ENCODE measurements around the gene RABGAP1L. TPM values are rescaled to one million over a fixed set of nuclear protein-coding genes. Genes with fewer than 3 reads are reported as not detected.

Gene RABGAP1L
- total and polyA plus RNA-seq, 2 of the 4 experiments (the other 2 are of a cell fraction), result 7.9 to 26.7 TPM

- POLR2A ChIA-PET (ENCODE audit: unreplicated experiment), result no interaction called here
Measured at GRCh38 chr1:174376030-174376429, 216.7 kb downstream of the RABGAP1L start.

More at GRCh38 chr1:174376030-174376429, 216.7 kb downstream of the RABGAP1L start:
- Histone ChIP-seq H3K4me3 (ENCODE audit: insufficient read depth, low read depth, low read length) (no peak overlapping the region), H3K56ac (ENCODE audit: extremely low read depth, insufficient read depth, low read length) (no peak overlapping the region), H3K23ac (ENCODE audit: low read depth, low read length) (no peak overlapping the region), H3K9ac (ENCODE audit: low read depth, low read length) (no peak overlapping the region), H2AFZ (replicated peaks; ENCODE audit: low read length, poor library complexity) (no peak overlapping the region), H3K9me3 (ENCODE audit: control insufficient read depth, insufficient read depth, low read length) (no peaks in the 10 kb centered on the region), H3K36me3 (ENCODE audit: control insufficient read depth, insufficient read depth, low read length) (no peaks in the 10 kb centered on the region), H4K8ac (ENCODE audit: low read depth in 2 of 2, low read length in 2 of 2) (no peak overlapping the region), H3K79me1 (ENCODE audit: low read depth in 1 of 2, low read length in 2 of 2) (no peaks in the 10 kb centered on the region), H2BK20ac (ENCODE audit: low read depth, low read length) (no peak overlapping the region), H3K4me1 (ENCODE audit: control insufficient read depth, insufficient read depth, low read length) (no peaks in the 10 kb centered on the region), H3K4ac (ENCODE audit: low read depth, low read length) (no peak overlapping the region), H4K20me1 (ENCODE audit: insufficient read depth, low read length) (no peaks in the 10 kb centered on the region), H2AK5ac (ENCODE audit: low read depth, low read length) (no peak overlapping the region), H3K27ac (ENCODE audit: insufficient read depth, low read length) (no peak overlapping the region), H2BK120ac (ENCODE audit: low read depth, low read length) (no peak overlapping the region), H3K18ac (ENCODE audit: low read depth, low read length) (no peak overlapping the region), H2BK5ac (ENCODE audit: low read depth, low read length, poor library complexity, severe bottlenecking) (no peak overlapping the region), H4K5ac (ENCODE audit: low read depth, low read length) (no peak overlapping the region), H3K14ac (replicated peaks; ENCODE audit: low read depth, low read length) (no peak overlapping the region), H3K9me1 (ENCODE audit: insufficient read depth, low read length) (no peaks in the 10 kb centered on the region), H2AK9ac (replicated peaks; ENCODE audit: low read depth, low read length, poor library complexity) (no peak overlapping the region), H4K91ac (ENCODE audit: insufficient read depth, low read depth, low read length) (no peak overlapping the region), H2BK15ac (ENCODE audit: low read depth, low read length) (no peak overlapping the region), H3K4me2 (ENCODE audit: low read depth, low read length) (no peak overlapping the region), H3K27me3 (ENCODE audit: control insufficient read depth, insufficient read depth, low read length) (no peaks in the 10 kb centered on the region)
- dilution Hi-C loops (cut with HindIII; ENCODE audit: low sequenced_read_pairs, unreplicated experiment), result no loop called here
- intact Hi-C loops (cut with micrococcal nuclease), result no loop called here
- no peak for ATAC-seq (ENCODE audit: low read depth)
- no CpG with 5 or more reads among the region's 2 CpGs for WGBS, 2 experiments (ENCODE audit: extremely low coverage in 2 of 2, insufficient read length in 1 of 2)
- in situ Hi-C loops (cut with MboI; ENCODE audit: low sequenced_read_pairs), result no loop called here
- CTCF ChIA-PET, result interaction anchor here (0.7 to 1.9 kb wide), 2 partner anchors 10 to 350 kb away, joined by 3 to 5 read pairs; no protein-coding TSS in a partner anchor
- BruUV-seq (replicated peaks), result no TSS peak
- TF ChIP-seq POLR2A (IDR thresholded peaks at IDR 0.05; ENCODE audit: low read depth, low read length) (no peak), MAFK (IDR thresholded peaks at IDR 0.05; ENCODE audit: low read depth, low read length) (no peak), CEBPB (IDR thresholded peaks at IDR 0.05; ENCODE audit: low read depth, low read length) (no peak), NFE2L2 (IDR thresholded peaks at IDR 0.05; ENCODE audit: low read depth, low read length) (no peak), RAD21 (IDR thresholded peaks at IDR 0.05; ENCODE audit: low read length) (no peak), CHD1 (IDR thresholded peaks at IDR 0.05; ENCODE audit: low read depth, low read length) (no peak), MAZ (IDR thresholded peaks at IDR 0.05; ENCODE audit: borderline replicate concordance, low read depth, low read length) (no peak), CTCF (conservative IDR thresholded peaks at IDR 0.05; ENCODE audit: low read depth, low read length) (no peak), SMC3 (IDR thresholded peaks at IDR 0.05; ENCODE audit: low read depth, low read length) (no peak), USF2 (IDR thresholded peaks at IDR 0.05; ENCODE audit: low read depth, low read length) (no peak), ELK1 (IDR thresholded peaks at IDR 0.05; ENCODE audit: borderline replicate concordance, low read depth, low read length) (no peak), BHLHE40 (IDR thresholded peaks at IDR 0.05; ENCODE audit: low read depth, low read length) (no peak), MXI1 (IDR thresholded peaks at IDR 0.05; ENCODE audit: borderline replicate concordance, low read depth, low read length) (no peak), RCOR1 (IDR thresholded peaks at IDR 0.05; ENCODE audit: insufficient replicate concordance, low read length) (no peak), RFX5 (IDR thresholded peaks at IDR 0.05; ENCODE audit: low read depth, low read length) (no peak), FOS (IDR thresholded peaks at IDR 0.05; ENCODE audit: low read depth, low read length) (no peak)
- no peak for DNase-seq
